Measurements from ENCODE around the gene COL26A1.
A peak's percentile ranks its signal among the peaks of the same experiment; 100 is the strongest.
"Not testable (repeated sequence)": the region's sequence is repeated elsewhere in the genome, so short reads cannot be mapped to it uniquely, and the experiment has no call there.

Gene COL26A1

GRCh38 chr7:101442426-101443070, 79.9 kb downstream of the COL26A1 start:
- DNase-seq (ENCODE audit: low read depth in 2 of 2) = no peak

GRCh38 chr7:101450064-101450463, 87.4 kb downstream of the COL26A1 start:
- no peak for DNase-seq (ENCODE audit: low read depth in 2 of 2)

- DNase-seq (ENCODE audit: low read depth in 2 of 2) = no peak
These were observed 90.9 kb downstream of the COL26A1 start for GRCh38 chr7:101453617-101454016.

- no peak for DNase-seq (ENCODE audit: low read depth in 2 of 2)
These were observed 94.5 kb downstream of the COL26A1 start for GRCh38 chr7:101457001-101457750.

- no peak for DNase-seq (ENCODE audit: low read depth in 2 of 2)
These were observed 102.5 kb downstream of the COL26A1 start for GRCh38 chr7:101465131-101465530.

GRCh38 chr7:101465576-101466196, 103.0 kb downstream of the COL26A1 start:
- no peak for DNase-seq (ENCODE audit: low read depth in 2 of 2)

- DNase-seq (ENCODE audit: low read depth in 2 of 2) = no peak
These were observed 104.2 kb downstream of the COL26A1 start for GRCh38 chr7:101466871-101467270.

DNA sequence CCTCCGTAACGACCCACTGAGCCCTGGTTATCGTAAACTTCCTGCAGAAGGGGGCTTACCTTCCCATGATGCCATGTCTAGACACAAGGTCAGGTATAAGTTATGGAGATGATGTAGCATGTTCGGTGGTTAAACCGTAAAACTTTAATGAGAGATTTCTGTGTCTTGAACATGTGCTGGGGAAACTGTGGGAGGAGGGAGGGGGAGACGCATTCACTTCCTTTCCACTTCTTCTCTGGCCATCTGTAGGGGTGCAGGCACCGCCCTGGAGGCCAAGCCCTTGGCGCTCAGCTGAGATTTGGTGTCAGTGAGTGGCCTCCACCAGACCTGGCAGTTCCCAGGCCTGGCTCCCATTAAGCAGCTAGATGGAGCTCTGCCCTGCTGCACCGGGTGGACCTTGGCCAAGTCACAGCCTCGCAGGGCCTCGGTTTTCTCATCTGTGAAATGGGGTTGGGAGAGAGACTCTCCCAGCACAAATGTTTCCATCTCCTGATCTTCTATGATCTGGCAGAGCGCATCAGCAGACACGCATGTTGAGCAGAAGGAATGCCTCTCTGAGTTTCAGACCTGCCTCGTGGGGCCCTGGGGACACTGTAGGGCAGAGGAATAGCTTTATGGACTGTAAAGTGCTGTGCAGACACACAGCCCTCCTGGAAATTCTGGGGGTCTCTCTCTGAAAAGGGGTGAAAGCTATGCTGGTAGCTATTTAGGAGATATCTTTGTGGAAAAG, 106.0 kb downstream of the COL26A1 start:
- no peak for DNase-seq (ENCODE audit: low read depth in 2 of 2)

- no peak for DNase-seq (ENCODE audit: low read depth in 2 of 2)
These were observed 108.2 kb downstream of the COL26A1 start for GRCh38 chr7:101470668-101471487.

DNA sequence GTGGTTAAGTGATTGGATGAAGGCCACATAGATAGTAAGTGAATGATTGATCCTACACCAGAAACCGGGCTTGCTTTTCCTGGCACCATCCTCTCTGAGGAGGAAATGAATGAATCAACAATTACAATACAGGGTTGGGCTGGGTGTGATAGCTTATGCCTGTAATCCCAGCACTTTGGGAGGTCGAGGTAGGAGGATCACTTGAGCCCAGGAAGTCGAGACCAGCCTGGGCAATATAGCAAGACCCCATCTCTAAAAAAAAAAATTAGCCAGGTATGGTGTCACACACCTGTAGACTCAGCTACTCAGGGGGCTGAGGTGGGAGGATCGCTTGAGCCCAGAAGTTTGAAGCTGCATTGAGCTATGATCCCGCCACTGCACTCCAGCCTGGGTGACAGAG, 111.5 kb downstream of the COL26A1 start:
- DNase-seq (ENCODE audit: low read depth in 2 of 2) = no peak

GRCh38 chr7:101475691-101476090, 113.0 kb downstream of the COL26A1 start:
- not testable (repeated sequence) for DNase-seq (ENCODE audit: low read depth in 2 of 2)

- DNase-seq (ENCODE audit: low read depth in 2 of 2) = no peak
These were observed 116.5 kb downstream of the COL26A1 start for GRCh38 chr7:101479217-101479616.

- DNase-seq (ENCODE audit: low read depth in 2 of 2) = not testable (repeated sequence)
These were observed 123.4 kb downstream of the COL26A1 start for GRCh38 chr7:101486056-101486432.

- DNase-seq (ENCODE audit: low read depth in 2 of 2) = peak; percentile 26 to 31
These were observed 123.9 kb downstream of the COL26A1 start for GRCh38 chr7:101486433-101487104.

DNA sequence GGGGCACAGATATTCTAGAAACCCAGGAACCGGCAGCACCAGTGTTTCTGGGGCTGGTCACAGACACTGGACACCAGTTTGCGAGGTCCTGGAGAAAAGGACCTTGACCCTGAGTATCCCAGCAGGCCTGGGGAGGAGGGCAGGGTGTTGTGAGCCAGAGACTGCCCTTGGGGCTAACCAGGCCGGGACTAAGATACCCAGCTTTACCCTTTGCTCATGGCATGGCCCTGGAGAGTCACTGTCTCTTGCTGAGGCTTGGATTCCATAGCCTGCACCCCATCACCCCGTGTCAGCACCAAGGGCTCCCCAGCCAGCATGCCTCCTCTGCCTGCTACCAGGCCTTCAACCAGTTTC, 124.4 kb downstream of the COL26A1 start:
- no peak for DNase-seq (ENCODE audit: low read depth in 2 of 2)

- DNase-seq (ENCODE audit: low read depth in 2 of 2) = no peak
These were observed 125.1 kb downstream of the COL26A1 start for GRCh38 chr7:101487753-101488152.

DNA sequence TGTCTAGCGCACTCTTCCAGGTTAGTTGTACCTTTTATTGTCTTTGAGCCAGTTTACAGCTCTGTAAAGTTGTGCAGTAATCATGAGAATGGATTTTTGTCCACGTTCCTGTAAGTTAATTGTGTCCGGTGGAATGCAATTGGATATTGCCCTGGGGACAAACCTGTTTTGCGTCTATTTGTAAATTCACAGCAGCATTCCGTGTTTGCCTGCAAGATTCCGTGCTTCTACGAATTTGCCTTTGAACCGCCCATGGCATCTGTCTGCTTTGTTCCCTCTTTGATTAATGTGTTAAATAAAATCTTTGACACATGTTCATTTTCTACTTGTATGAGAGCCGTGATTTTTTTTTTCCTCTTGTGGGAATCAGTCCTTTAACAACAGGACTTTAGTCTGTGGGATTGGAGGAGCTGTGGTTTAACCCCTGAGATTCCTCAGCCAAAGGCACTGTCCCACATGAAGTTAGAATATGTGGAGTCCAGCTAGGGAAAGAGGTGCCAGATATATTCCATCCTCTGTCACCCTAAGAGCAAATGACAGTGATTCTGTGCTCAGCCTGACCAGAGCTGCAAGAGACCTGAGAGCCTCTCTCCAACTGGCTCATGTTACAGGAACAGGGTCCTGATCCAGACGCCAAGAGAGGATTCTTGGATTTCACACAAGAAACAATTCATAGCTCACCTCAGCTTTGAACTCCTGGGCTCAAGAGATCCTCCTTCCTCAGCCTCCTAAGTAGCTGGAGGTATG, 126.3 kb downstream of the COL26A1 start:
- no peak for DNase-seq (ENCODE audit: low read depth in 2 of 2)

DNA sequence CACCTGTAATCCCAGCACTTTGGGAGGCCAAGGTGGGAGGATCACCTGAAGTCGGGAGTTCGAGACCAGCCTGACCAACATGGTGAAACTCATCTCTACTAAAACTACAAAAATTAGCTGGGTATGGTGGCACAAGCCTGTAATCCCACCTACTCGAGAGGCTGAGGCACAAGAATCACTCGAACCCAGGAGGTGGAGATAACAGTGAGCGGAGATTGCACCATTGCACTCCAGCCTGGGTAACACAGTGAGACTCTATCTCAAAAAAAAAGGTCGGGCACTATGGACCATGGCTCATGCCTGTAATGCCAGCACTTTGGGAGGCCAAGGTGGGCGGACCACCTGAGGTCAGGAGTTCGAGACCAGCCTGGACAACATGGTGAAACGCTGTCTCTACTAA, 127.8 kb downstream of the COL26A1 start:
- DNase-seq (ENCODE audit: low read depth in 2 of 2) = not testable (repeated sequence)

DNA sequence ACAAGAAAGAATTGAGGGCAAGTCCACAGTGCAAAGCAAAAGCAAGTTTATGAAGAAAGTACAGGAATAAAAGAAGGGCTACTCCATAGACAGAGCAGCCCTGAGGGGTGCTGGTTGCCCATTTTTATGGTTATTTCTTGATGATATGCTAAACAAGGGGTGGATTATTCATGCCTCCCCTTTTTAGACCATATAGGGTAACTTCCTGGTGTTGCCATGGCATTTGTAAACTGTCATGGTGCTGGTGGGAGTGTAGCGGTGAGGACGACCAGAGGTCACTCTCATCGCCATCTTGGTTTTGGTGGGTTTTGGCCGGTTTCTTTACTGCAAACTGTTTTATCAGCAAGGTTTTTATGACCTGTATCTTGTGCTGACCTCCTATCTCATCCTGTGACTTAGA, 128.8 kb downstream of the COL26A1 start:
- not testable (repeated sequence) for DNase-seq (ENCODE audit: low read depth in 2 of 2)
